ENCODE data around the gene PRIM2.

- TF ChIP-seq CTCF (IDR thresholded peaks at IDR 0.05) (no peak), POLR2A (IDR thresholded peaks at IDR 0.05) (no peak)
These were observed 13.3 kb upstream of the PRIM2 start for GRCh38 chr6:57303931-57304681.

All from Peyer's patch (tissue), 4 donors.